ENCODE measurements around the gene PRDX1.

- TF ChIP-seq CTCF (IDR thresholded peaks at IDR 0.05) (no peak), POLR2A (IDR thresholded peaks at IDR 0.05) (no peak)
Observed at GRCh38 chr1:45545019-45545493, 23.4 kb upstream of the PRDX1 start.
